Activated naive CD4-positive, alpha-beta T cell treated with anti-CD3 and anti-CD28 coated beads, Interleukin-2, amount 50 U/mL, for 72 hours (primary cell): Measurements from ENCODE around the gene NCS1. TPM values are rescaled to one million over a fixed set of nuclear protein-coding genes. Genes with fewer than 3 reads are reported as not detected.
A peak's percentile ranks its signal among the peaks of the same experiment; 100 is the strongest.
"Not testable (repeated sequence)": the region's sequence is repeated elsewhere in the genome, so short reads cannot be mapped to it uniquely, and the experiment has no call there.

Source experiments
- ATAC-seq, 2 donors: fragments of 150-1000 bp; cut with Tn5 transposase; 2 replicates each; pipeline ENCODE4 v1.10.0; 2021; ENCODE audit warnings: mild to moderate bottlenecking in 2 of 2, moderate library complexity in 2 of 2
- DNase-seq, 2 donors: peaks; one replicate each; pipeline ENCODE4 v3.0.0; 2021 to 2022; ENCODE audit warnings: low spot score in 2 of 2
- H3K27ac Mint-ChIP-seq, 2 donors: one replicate each; pipeline ENCODE4 v1.8.0; 2022; ENCODE audit warnings: mild to moderate bottlenecking in 2 of 2, mixed read lengths in 2 of 2
- H3K36me3 Mint-ChIP-seq, 2 donors: one replicate each; pipeline ENCODE4 v1.8.0; 2022; ENCODE audit warnings: mixed read lengths in 2 of 2
- H3K9me3 Mint-ChIP-seq, 2 donors: one replicate each; pipeline ENCODE4 v1.8.0; 2022; ENCODE audit warnings: mixed read lengths in 2 of 2
- total RNA-seq, 2 donors: library from RNA; stranded (reverse); gene quantifications; one replicate each; pipeline ENCODE4 v1.2.3, GENCODE V29; 2022

The NCS1 gene
- total RNA-seq, 2 donors from 2014 or later, result 13.5 to 14.0 TPM

GRCh38 chr9:130267930-130268329 is 95.7 kb downstream of the NCS1 start:
- no peak overlapping the region for H3K27ac Mint-ChIP-seq
- DNase-seq (no peak), ATAC-seq (no peak)
- no peaks in the 10 kb centered on the region for H3K9me3 Mint-ChIP-seq
- peaks cover 0 to 5% of the 10 kb centered on the region in 2 donors for H3K36me3 Mint-ChIP-seq

GRCh38 chr9:130268521-130269211 is 96.5 kb downstream of the NCS1 start:
- peaks cover 0 to 5% of the 10 kb centered on the region in 2 donors for H3K36me3 Mint-ChIP-seq
- ATAC-seq (no peak), DNase-seq (no peak)
- H3K9me3 Mint-ChIP-seq, result no peaks in the 10 kb centered on the region
- H3K27ac Mint-ChIP-seq, result no peak overlapping the region

GRCh38 chr9:130271473-130271872 is 99.3 kb downstream of the NCS1 start:
- DNase-seq (no peak), ATAC-seq (no peak)
- peaks cover 0 to 5% of the 10 kb centered on the region in 2 donors for H3K36me3 Mint-ChIP-seq
- H3K27ac Mint-ChIP-seq, result no peak overlapping the region
- no peaks in the 10 kb centered on the region for H3K9me3 Mint-ChIP-seq

GRCh38 chr9:130275156-130275555 is 103.0 kb downstream of the NCS1 start:
- Mint-ChIP-seq H3K27ac (no peak overlapping the region), H3K9me3 (no peaks in the 10 kb centered on the region), H3K36me3 (no peaks in the 10 kb centered on the region)
- DNase-seq (no peak), ATAC-seq (no peak)

- no peak for ATAC-seq
- no peak for DNase-seq
- no peaks in the 10 kb centered on the region for H3K9me3 Mint-ChIP-seq
- no peak overlapping the region for H3K27ac Mint-ChIP-seq
- H3K36me3 Mint-ChIP-seq, result no peaks in the 10 kb centered on the region
Observed at GRCh38 chr9:130276121-130276520, 103.9 kb downstream of the NCS1 start.

GRCh38 chr9:130276955-130277354 is 104.8 kb downstream of the NCS1 start:
- Mint-ChIP-seq H3K36me3 (no peaks in the 10 kb centered on the region), H3K27ac (no peak overlapping the region), H3K9me3 (no peaks in the 10 kb centered on the region)
- DNase-seq, result no peak
- no peak for ATAC-seq

GRCh38 chr9:130277525-130277924 is 105.3 kb downstream of the NCS1 start:
- H3K27ac Mint-ChIP-seq, ATAC-seq, DNase-seq, H3K36me3 Mint-ChIP-seq, H3K9me3 Mint-ChIP-seq: not testable (repeated sequence)

GRCh38 chr9:130283539-130284248 is 111.5 kb downstream of the NCS1 start:
- H3K36me3 Mint-ChIP-seq, result no peaks in the 10 kb centered on the region

GRCh38 chr9:130284249-130284625 is 112.0 kb downstream of the NCS1 start:
- H3K9me3 Mint-ChIP-seq, result no peaks in the 10 kb centered on the region
- H3K36me3 Mint-ChIP-seq, result no peaks in the 10 kb centered on the region
- ATAC-seq (no peak), DNase-seq (no peak)
- H3K27ac Mint-ChIP-seq, result no peak overlapping the region

More at GRCh38 chr9:130283539-130284248, 111.5 kb downstream of the NCS1 start:
- DNase-seq, result no peak
- no peak overlapping the region for H3K27ac Mint-ChIP-seq
- H3K9me3 Mint-ChIP-seq, result no peaks in the 10 kb centered on the region
- no peak for ATAC-seq

GRCh38 chr9:130284690-130285089 is 112.5 kb downstream of the NCS1 start:
- Mint-ChIP-seq H3K9me3 (no peaks in the 10 kb centered on the region), H3K36me3 (no peaks in the 10 kb centered on the region), H3K27ac (no peak overlapping the region)
- no peak for ATAC-seq
- DNase-seq, result peak in 1 of 2 donors; percentile 40

GRCh38 chr9:130285271-130285670 is 113.1 kb downstream of the NCS1 start:
- ATAC-seq (no peak), DNase-seq (peak in 1 of 2 donors; percentile 40)
- Mint-ChIP-seq H3K9me3 (no peaks in the 10 kb centered on the region), H3K36me3 (no peaks in the 10 kb centered on the region), H3K27ac (no peak overlapping the region)

- peak in 1 of 2 donors; percentile 38 for DNase-seq
- H3K27ac Mint-ChIP-seq, result no peak overlapping the region
- no peaks in the 10 kb centered on the region for H3K36me3 Mint-ChIP-seq
- H3K9me3 Mint-ChIP-seq, result no peaks in the 10 kb centered on the region
- ATAC-seq, result no peak
Observed at GRCh38 chr9:130286072-130286770, 114.0 kb downstream of the NCS1 start.

Other genes with a start within 250 kb of the NCS1 start
- gene FNBP1, start 129.2 kb upstream of the NCS1 start, total RNA-seq, result 100 to 1,000 TPM; 183 to 199 TPM
- gene GPR107, start 118.5 kb upstream of the NCS1 start, total RNA-seq, result 10 to 100 TPM; 23.1 to 41.8 TPM
- not detected for gene HMCN2, start 93.4 kb downstream of the NCS1 start, total RNA-seq